Naive thymus-derived CD4-positive, alpha-beta T cell (primary cell): ENCODE measurements around the gene CHRNB1. TPM values are rescaled to one million over a fixed set of nuclear protein-coding genes. Genes with fewer than 3 reads are reported as not detected.

ENCODE experiments used
- ATAC-seq: fragments of 150-1000 bp; cut with Tn5 transposase; 2 replicates; pipeline ENCODE4 v1.10.0; 2021; ENCODE audit warnings: mild to moderate bottlenecking, moderate library complexity
- CTCF ChIA-PET: fragments of 350-600 bp; sonication (Branson Sonifier 250); formaldehyde crosslinking; loops from one replicate; lab custom pipeline; 2021; ENCODE audit warnings: antibody characterized with exemption; lab: Charles Lee
- POLR2A ChIA-PET: fragments of 350-600 bp; sonication (Branson Sonifier 250); formaldehyde crosslinking; loops from one replicate; lab custom pipeline; 2021; ENCODE audit warnings: antibody characterized with exemption, inconsistent platforms; lab: Charles Lee
- DNase-seq, 9 donors: peaks; one replicate each; pipeline versions ENCODE4 v3.0.0 to v3.0.0-alpha.2; 2020 to 2022; ENCODE audit warnings: mixed read lengths in 1 of 9
- H3K27ac ChIP-seq: one replicate; pipeline ENCODE4 v1.7.0; 2013; ENCODE audit warnings: mild to moderate bottlenecking, low read depth, low read length, moderate library complexity
- H3K27me3 ChIP-seq, 2 donors: one replicate each; pipeline ENCODE4 v1.7.0; 2013; ENCODE audit warnings: low read length in 2 of 2, mild to moderate bottlenecking in 2 of 2, moderate library complexity in 2 of 2; ENCODE audit not compliant: control insufficient read depth in 2 of 2, insufficient read depth in 2 of 2
- H3K36me3 ChIP-seq, 3 experiments: 1 replicate in 2 of 3; 2 replicates in 1 of 3; pipeline ENCODE4 v1.7.0; 2013; ENCODE audit warnings: low read length in 3 of 3, mild to moderate bottlenecking in 3 of 3, moderate library complexity in 1 of 3; ENCODE audit not compliant: insufficient read depth in 3 of 3, control insufficient read depth in 2 of 3
- H3K4me1 ChIP-seq, 2 donors: one replicate each; pipeline ENCODE4 v1.7.0; 2013; ENCODE audit warnings: low read length in 2 of 2, mild to moderate bottlenecking in 2 of 2, moderate library complexity in 1 of 2; ENCODE audit not compliant: control insufficient read depth in 2 of 2, insufficient read depth in 2 of 2
- H3K4me3 ChIP-seq: 2 replicates; pipeline ENCODE4 v1.7.0; 2013; ENCODE audit warnings: mild to moderate bottlenecking, low read length
- H3K9me3 ChIP-seq, 3 experiments: 1 replicate in 2 of 3; 2 replicates in 1 of 3; pipeline ENCODE4 v1.7.0; 2013; ENCODE audit warnings: low read length in 3 of 3; ENCODE audit not compliant: control insufficient read depth in 2 of 3
- H3K27ac Mint-ChIP-seq, 9 donors: one replicate each; pipeline ENCODE4 v1.8.0; 2020 to 2022; ENCODE audit warnings: mixed read lengths in 9 of 9, mild to moderate bottlenecking in 8 of 9, moderate library complexity in 5 of 9, inconsistent platforms in 2 of 9
- H3K27me3 Mint-ChIP-seq, 5 donors: one replicate each; pipeline ENCODE4 v1.8.0; 2021 to 2022; ENCODE audit warnings: mixed read lengths in 5 of 5, mild to moderate bottlenecking in 1 of 5
- H3K36me3 Mint-ChIP-seq, 5 donors: one replicate each; pipeline ENCODE4 v1.8.0; 2020 to 2022; ENCODE audit warnings: mixed read lengths in 5 of 5, mild to moderate bottlenecking in 3 of 5, inconsistent platforms in 1 of 5
- H3K4me1 Mint-ChIP-seq, 7 donors: one replicate each; pipeline ENCODE4 v1.8.0; 2020 to 2022; ENCODE audit warnings: mixed read lengths in 7 of 7, mild to moderate bottlenecking in 3 of 7, inconsistent platforms in 1 of 7
- H3K4me3 Mint-ChIP-seq, 10 donors: one replicate each; pipeline ENCODE4 v1.8.0; 2020 to 2022; ENCODE audit warnings: mild to moderate bottlenecking in 10 of 10, mixed read lengths in 10 of 10, moderate library complexity in 6 of 10, inconsistent platforms in 2 of 10
- H3K9me3 Mint-ChIP-seq, 11 donors: one replicate each; pipeline ENCODE4 v1.8.0; 2020 to 2022; ENCODE audit warnings: mixed read lengths in 11 of 11, mild to moderate bottlenecking in 4 of 11, inconsistent platforms in 1 of 11, moderate library complexity in 1 of 11
- intact Hi-C, 2 donors: fragments of 100-400 bp; cut with micrococcal nuclease; formaldehyde crosslinking; loops; one replicate each; pipeline ENCODE4 v1.15.1; 2023
- polyA plus RNA-seq, 2 donors: library from polyadenylated mRNA; unstranded; fragments of 300-500 nt; fragmentation: Illumina TruSeq; gene quantifications; one replicate each; pipeline ENCODE4 v1.2.3, GENCODE V29; 2021
- total RNA-seq, 6 experiments: library from RNA in 5 of 6; stranded (reverse) in 5 of 6; gene quantifications; 1 replicate in 5 of 6; 2 replicates in 1 of 6; pipeline ENCODE4 v1.2.3 and lab custom pipeline; 2021 to 2026

The CHRNB1 gene
- total and polyA plus RNA-seq, 7 experiments from 2014 or later: 6.0 to 24.8 (median 7.3) TPM

DNA sequence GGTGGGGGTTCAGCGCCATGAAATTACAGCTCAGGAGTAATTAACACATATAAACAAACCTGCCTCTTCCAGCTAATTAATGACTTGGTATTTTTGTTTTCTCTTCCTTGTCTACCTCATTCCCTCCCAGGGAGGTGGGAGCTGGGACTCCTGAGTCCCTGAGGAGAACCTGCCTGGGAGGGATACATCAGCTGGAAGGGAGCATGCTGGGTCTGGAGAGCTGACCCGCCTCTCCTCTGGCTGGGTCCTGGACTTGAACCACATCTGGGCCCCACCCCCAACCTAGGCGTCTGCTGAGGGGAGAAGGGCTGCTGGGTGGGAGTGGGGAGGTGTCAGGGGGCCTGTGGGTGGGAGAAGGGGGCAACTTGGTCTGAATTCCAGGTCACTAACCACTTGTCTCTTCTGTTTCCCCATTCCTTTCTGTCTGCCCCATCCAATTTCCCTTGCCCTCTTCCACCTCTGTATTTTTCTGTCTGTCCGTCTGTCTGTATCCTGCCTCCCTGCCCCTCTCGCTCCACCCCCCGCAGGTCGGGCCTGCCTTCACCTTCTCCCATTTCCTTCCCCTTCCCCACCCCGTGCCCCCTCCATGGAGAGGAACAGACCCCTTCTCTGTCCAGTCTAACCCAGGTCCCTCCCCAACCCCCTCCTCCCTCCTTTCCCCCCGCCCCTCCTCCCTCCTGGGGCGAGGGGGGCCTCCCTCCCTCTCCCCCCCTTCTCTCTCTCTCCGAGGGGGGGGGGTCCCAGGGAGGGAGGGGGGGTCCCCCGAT, 37.2 kb upstream of the CHRNB1 start, which contains the start of gene NLGN2:
TSS of gene NLGN2 (plus strand) at position 361 of the 767 bp plus-strand sequence. CDS start 411 bp downstream, outside the sequence.
- intact Hi-C loops: loop anchor here in 1 of 2 donors (1.0 kb wide), 1 partner anchor 28 kb away; the partner anchor contains the start of gene TMEM102
- Mint-ChIP-seq H3K9me3 (peaks cover 0 to 1% (median 0%) of the 10 kb centered on the region in 11 donors), H3K4me1 (peaks cover 16 to 23% (median 19%) of the 10 kb centered on the region in 7 donors), H3K27me3 (peaks cover 0 to 31% (median 0%) of the 10 kb centered on the region in 5 donors), H3K36me3 (no peaks in the 10 kb centered on the region), H3K27ac (peak within 1 kb of the TSS in 3 of 9 donors; percentile 70 to 76 (median 71)), H3K4me3 (peak within 1 kb of the TSS in 9 of 10 donors; percentile 12 to 87 (median 61))
- Histone ChIP-seq H3K27me3 (no peaks in the 10 kb centered on the region), H3K4me3 (no peak within 1 kb of the TSS), H3K4me1 (peaks cover 9 to 10% of the 10 kb centered on the region in 2 donors), H3K9me3 (no peaks in the 10 kb centered on the region), H3K36me3 (peaks cover 0 to 3% (median 0%) of the 10 kb centered on the region in 3 experiments), H3K27ac (no peak within 1 kb of the TSS)
- CTCF ChIA-PET: interaction anchor here (1.1 kb wide), 1 partner anchor 24 kb away, joined by 4 read pairs; no protein-coding TSS in a partner anchor
- ATAC-seq (no peak), DNase-seq (no peak)
- POLR2A ChIA-PET: interaction anchor here (1.0 to 2.4 kb wide), 5 partner anchors 20 to 69 kb away, joined by 3 to 14 read pairs (median 4); partner anchors contain the start of gene TMEM102

DNA sequence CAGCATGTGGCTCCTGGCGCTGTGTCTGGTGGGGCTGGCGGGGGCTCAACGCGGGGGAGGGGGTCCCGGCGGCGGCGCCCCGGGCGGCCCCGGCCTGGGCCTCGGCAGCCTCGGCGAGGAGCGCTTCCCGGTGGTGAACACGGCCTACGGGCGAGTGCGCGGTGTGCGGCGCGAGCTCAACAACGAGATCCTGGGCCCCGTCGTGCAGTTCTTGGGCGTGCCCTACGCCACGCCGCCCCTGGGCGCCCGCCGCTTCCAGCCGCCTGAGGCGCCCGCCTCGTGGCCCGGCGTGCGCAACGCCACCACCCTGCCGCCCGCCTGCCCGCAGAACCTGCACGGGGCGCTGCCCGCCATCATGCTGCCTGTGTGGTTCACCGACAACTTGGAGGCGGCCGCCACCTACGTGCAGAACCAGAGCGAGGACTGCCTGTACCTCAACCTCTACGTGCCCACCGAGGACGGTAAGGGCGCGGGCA, 36.6 kb upstream of the CHRNB1 start:
- DNase-seq: peak in 8 of 9 donors; percentile 22 to 49 (median 33)
- Mint-ChIP-seq H3K4me1 (peaks cover 10 to 20% (median 16%) of the 10 kb centered on the region in 7 donors), H3K9me3 (peaks cover 0 to 1% (median 0%) of the 10 kb centered on the region in 11 donors), H3K27ac (peak overlapping the region in 1 of 9 donors; percentile 48), H3K36me3 (no peaks in the 10 kb centered on the region), H3K27me3 (peaks cover 0 to 31% (median 0%) of the 10 kb centered on the region in 5 donors), H3K4me3 (peak overlapping the region in 6 of 10 donors; percentile 33 to 60 (median 48))
- Histone ChIP-seq H3K9me3 (no peaks in the 10 kb centered on the region), H3K27ac (no peak overlapping the region), H3K27me3 (no peaks in the 10 kb centered on the region), H3K4me1 (peaks cover 4 to 6% of the 10 kb centered on the region in 2 donors), H3K36me3 (peaks cover 0 to 3% (median 0%) of the 10 kb centered on the region in 3 experiments), H3K4me3 (no peak overlapping the region)
- ChIA-PET CTCF (interaction anchor here (1.1 kb wide), 1 partner anchor 25 kb away, joined by 4 read pairs; no protein-coding TSS in a partner anchor), POLR2A (interaction anchor here (1.0 to 2.4 kb wide), 4 partner anchors 14 to 28 kb away, joined by 3 to 14 read pairs (median 5); partner anchors contain the start of genes PLSCR3 and TMEM102)
- intact Hi-C loops: loop anchor here in 1 of 2 donors (1.0 kb wide), 1 partner anchor 27 kb away; the partner anchor contains the start of gene TMEM102
- no peak for ATAC-seq

DNA sequence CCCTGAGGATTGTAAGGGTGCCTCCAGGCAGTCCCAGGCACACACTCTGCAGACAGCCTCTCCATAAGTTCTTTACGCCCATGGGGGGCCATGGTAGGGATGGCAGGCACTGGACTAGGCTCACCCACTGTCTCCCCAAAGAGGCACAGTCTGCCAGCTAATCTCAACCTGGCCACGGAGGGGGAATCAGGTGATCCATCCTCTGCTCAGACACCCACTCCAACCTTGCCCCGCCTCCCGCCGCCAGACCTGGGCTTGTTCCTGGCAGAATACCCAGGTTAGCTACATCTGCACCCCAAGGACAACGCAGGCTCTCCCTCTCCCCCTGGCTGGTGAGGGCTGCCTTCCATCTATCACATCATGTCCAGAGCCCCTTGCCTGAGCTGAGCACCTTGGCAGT, 36.0 kb upstream of the CHRNB1 start:
- POLR2A ChIA-PET: interaction anchor here (1.0 to 2.4 kb wide), 4 partner anchors 15 to 27 kb away, joined by 3 to 14 read pairs (median 5); partner anchors contain the start of genes PLSCR3 and TMEM102
- ATAC-seq (no peak), DNase-seq (no peak)
- intact Hi-C loops: loop anchor here in 1 of 2 donors (1.0 kb wide), 1 partner anchor 26 kb away; the partner anchor contains the start of gene TMEM102
- H3K4me1 ChIP-seq: peaks cover 3% of the 10 kb centered on the region in 2 donors
- Mint-ChIP-seq H3K9me3 (peaks cover 0 to 1% (median 0%) of the 10 kb centered on the region in 11 donors), H3K36me3 (no peaks in the 10 kb centered on the region), H3K27ac (peak overlapping the region in 5 of 9 donors; percentile 3 to 83 (median 57)), H3K4me3 (peak overlapping the region in 7 of 10 donors; percentile 39 to 60 (median 48)), H3K4me1 (peaks cover 9 to 19% (median 15%) of the 10 kb centered on the region in 7 donors), H3K27me3 (peaks cover 0 to 31% (median 0%) of the 10 kb centered on the region in 5 donors)
- CTCF ChIA-PET: interaction anchor here (0.9 kb wide), 1 partner anchor 26 kb away, joined by 3 read pairs; the partner anchor contains the start of gene TMEM102
- peaks cover 0 to 1% (median 0%) of the 10 kb centered on the region in 3 experiments for H3K36me3 ChIP-seq
- H3K27me3 ChIP-seq: no peaks in the 10 kb centered on the region
- H3K27ac ChIP-seq: no peak overlapping the region
- no peaks in the 10 kb centered on the region for H3K9me3 ChIP-seq
- H3K4me3 ChIP-seq: no peak overlapping the region

DNA sequence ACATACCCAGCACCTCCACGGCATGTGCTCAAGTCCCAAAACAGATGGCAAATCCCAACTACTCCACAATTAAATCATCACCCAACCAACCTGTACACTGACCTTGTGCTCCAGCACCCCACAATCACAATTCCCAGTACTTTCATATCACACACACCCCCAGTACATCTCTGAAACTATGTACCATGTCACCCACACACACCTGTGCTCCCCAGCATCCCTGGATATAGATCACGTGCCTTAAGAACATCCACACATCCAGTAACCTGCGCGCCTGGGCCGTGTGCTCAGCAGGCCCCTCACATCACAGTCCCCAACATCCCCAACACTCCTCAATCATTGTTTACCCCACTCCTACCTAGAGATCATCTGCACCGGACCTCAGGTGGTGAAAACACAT, 35.1 kb upstream of the CHRNB1 start:
- ATAC-seq (no peak), DNase-seq (no peak)
- CTCF ChIA-PET: interaction anchor here (0.6 kb wide), 1 partner anchor 101 kb away, joined by 3 read pairs; no protein-coding TSS in a partner anchor
- Mint-ChIP-seq H3K9me3 (peaks cover 0 to 1% (median 0%) of the 10 kb centered on the region in 11 donors), H3K36me3 (no peaks in the 10 kb centered on the region), H3K27ac (peak overlapping the region in 3 of 9 donors; percentile 8 to 32 (median 20)), H3K4me3 (peak overlapping the region in 3 of 10 donors; percentile 23 to 60 (median 47)), H3K4me1 (peaks cover 9 to 19% (median 15%) of the 10 kb centered on the region in 7 donors), H3K27me3 (peaks cover 0 to 31% (median 0%) of the 10 kb centered on the region in 5 donors)
- Histone ChIP-seq H3K27me3 (no peaks in the 10 kb centered on the region), H3K4me1 (peaks cover 3% of the 10 kb centered on the region in 2 donors), H3K36me3 (no peaks in the 10 kb centered on the region), H3K27ac (no peak overlapping the region), H3K9me3 (no peaks in the 10 kb centered on the region), H3K4me3 (no peak overlapping the region)
- intact Hi-C loops: no loop called here
- POLR2A ChIA-PET: interaction anchor here (1.1 to 2.4 kb wide), 3 partner anchors 16 to 26 kb away, joined by 3 to 14 read pairs (median 5); partner anchors contain the start of genes PLSCR3 and TMEM102

DNA sequence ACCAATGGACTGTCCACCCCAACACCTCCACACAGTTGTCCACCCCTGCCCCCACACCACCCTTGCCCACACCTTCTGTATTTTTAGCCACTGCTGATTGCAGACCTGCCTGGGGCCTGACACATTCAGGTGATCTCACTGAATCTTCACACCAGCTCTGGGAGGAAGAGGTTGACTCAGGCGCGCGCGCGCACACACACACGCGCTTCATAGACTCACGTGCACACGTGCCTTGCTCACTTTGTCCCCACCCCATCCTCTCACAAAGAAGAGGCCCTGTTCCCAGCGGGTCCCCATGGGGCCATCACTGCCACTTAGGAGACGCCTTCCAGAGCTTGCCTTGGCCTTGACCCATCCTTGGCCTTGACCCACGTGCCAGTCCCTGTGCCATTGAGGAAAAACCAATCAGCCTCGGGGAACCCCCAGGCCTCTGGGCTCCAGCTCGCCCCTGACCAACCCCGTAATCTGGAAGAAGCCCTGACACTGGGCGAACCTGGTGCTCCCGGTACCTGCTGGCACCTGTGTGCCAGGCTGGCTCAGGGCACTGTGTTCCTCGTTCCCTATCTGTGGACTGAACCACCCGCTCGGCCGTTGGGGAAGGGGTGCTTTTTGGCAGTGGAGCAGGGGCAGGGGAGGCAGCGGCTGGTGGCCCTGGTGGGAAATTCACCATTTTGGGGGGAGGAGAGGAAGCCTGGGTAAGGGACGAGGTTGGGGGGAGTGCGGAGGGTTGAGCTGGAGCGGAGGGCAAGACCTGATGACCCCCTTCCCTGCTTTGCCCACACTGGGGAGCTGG, 34.0 kb upstream of the CHRNB1 start:
- H3K4me3 Mint-ChIP-seq: peak overlapping the region in 1 of 10 donors; percentile 23

More for the DNA sequence above, 34.0 kb upstream of the CHRNB1 start:
- no peaks in the 10 kb centered on the region for H3K36me3 ChIP-seq
- H3K36me3 Mint-ChIP-seq: no peaks in the 10 kb centered on the region
- H3K4me1 Mint-ChIP-seq: peaks cover 4 to 16% (median 10%) of the 10 kb centered on the region in 7 donors
- no peak overlapping the region for H3K4me3 ChIP-seq
- CTCF ChIA-PET: no interaction called here
- no peak overlapping the region for H3K27ac Mint-ChIP-seq
- no peak for DNase-seq
- H3K27me3 Mint-ChIP-seq: peaks cover 0 to 24% (median 0%) of the 10 kb centered on the region in 5 donors
- no peak for ATAC-seq
- intact Hi-C loops: no loop called here
- peaks cover 0 to 3% of the 10 kb centered on the region in 2 donors for H3K4me1 ChIP-seq
- peaks cover 0 to 1% (median 0%) of the 10 kb centered on the region in 11 donors for H3K9me3 Mint-ChIP-seq
- H3K27ac ChIP-seq: no peak overlapping the region
- no peaks in the 10 kb centered on the region for H3K9me3 ChIP-seq
- no peaks in the 10 kb centered on the region for H3K27me3 ChIP-seq
- POLR2A ChIA-PET: interaction anchor here (0.8 kb wide), 1 partner anchor 12 kb away, joined by 3 read pairs; no protein-coding TSS in a partner anchor
